Skin epidermis (tissue), 12 donors: ENCODE results near the gene ZPBP.
A peak's percentile ranks its signal among the peaks of the same experiment; 100 is the strongest.

Experiments used
- H3K27ac ChIP-seq, 21 experiments: fragments of 200-600 bp; sonication (generic) in 11 of 21; one replicate each; pipeline ENCODE4 v1.5.0; 2020; ENCODE audit warnings: mild to moderate bottlenecking in 3 of 21, inconsistent platforms in 2 of 21, moderate library complexity in 2 of 21
- H3K4me3 ChIP-seq, 7 experiments: fragments of 200-600 bp; sonication (generic) in 2 of 7; one replicate each; pipeline ENCODE4 v1.5.0; 2020; ENCODE audit warnings: inconsistent platforms in 2 of 7, mild to moderate bottlenecking in 2 of 7, moderate library complexity in 1 of 7

Gene ZPBP

GRCh38 chr7:50092579-50093491, at the start of gene ZPBP:
Gene ZPBP (minus strand): TSS chr7:50093246. CDS start chr7:50093194, 52 bp downstream.
- H3K27ac ChIP-seq: peak within 1 kb of the TSS in 1 of 21 experiments; percentile 55
- H3K4me3 ChIP-seq: peak within 1 kb of the TSS; percentile 28 to 51 (median 39)

GRCh38 chr7:50142425-50143017, 49.5 kb upstream of the ZPBP start:
- no peak overlapping the region for H3K27ac ChIP-seq
- H3K4me3 ChIP-seq: no peak overlapping the region

DNA sequence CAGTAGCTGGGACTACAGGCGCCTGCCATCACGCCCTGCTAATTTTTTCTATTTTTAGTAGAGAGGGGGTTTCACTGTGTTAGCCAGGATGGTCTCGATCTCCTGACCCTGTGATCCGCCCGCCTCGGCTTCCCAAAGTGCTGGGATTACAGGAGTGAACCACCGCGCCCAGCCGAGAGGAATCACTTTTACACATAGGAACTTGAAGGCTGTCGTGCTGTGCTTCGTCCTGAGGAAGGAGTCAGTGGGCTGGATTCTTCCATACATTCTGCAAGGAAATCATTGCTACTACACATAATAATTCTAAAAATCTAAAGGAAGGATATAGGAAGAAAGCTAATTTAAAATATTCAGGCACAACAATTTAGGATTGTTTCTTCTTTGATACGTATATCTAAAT, 48.8 kb upstream of the ZPBP start:
- no peak overlapping the region for H3K27ac ChIP-seq
- no peak overlapping the region for H3K4me3 ChIP-seq

GRCh38 chr7:50141131-50141530, 48.1 kb upstream of the ZPBP start:
- no peak overlapping the region for H3K27ac ChIP-seq
- no peak overlapping the region for H3K4me3 ChIP-seq

DNA sequence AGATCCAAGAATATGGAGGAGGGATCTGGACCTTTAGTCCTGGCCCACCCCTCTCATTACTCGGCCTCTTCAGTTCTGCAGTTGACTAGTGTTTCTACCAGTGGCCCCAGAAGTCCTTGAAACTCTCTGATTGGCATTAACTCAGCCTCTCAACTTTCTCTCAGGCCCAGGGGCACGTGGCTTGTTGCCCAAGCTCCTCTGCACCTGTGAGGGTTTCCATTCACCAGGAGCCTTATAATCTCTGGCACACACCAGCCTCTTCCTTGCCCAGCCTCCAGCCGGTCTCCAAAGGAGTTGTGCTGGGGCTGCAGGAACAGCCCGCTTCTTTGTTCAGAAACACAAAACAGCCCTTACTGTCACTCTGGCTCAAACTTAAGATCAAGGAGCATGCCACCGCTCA, 47.6 kb upstream of the ZPBP start:
- Histone ChIP-seq H3K4me3 (no peak overlapping the region), H3K27ac (no peak overlapping the region)

DNA sequence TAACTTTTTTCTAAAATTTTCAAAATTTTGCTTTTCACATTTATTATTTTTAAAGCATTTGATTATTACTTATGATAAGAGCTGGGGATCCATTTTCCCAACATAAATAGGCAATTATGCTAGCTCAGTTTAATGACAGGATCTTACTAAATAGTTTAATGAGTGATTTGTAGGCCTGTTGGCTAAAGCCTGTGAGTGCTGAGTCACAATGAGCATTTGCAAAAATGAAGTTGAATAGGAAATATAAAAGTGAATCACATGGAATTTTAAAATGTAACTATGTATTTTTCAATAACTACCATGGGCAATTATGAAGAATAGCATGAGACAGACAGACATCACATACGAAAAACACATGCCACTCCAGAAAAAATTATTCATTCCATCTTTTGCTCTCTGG, 45.1 kb upstream of the ZPBP start:
- Histone ChIP-seq H3K27ac (no peak overlapping the region), H3K4me3 (no peak overlapping the region)

DNA sequence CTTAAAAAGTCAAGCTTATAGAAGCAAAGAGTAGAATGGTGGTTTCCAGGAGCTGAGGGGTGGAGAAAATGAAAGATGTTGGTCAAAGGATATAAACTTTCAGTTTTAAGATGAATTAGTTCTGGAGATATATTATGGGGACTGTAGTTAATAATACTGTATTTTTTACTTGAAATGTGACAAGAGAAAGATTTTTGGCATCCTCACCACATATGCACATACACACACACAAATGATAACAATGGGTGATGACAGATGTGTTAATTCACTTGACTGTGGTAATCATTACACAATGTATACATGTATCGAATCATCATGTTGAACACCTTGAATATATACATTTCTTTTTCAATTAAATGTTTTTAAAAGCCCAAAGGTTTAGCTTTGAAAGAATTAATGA, 32.7 kb upstream of the ZPBP start:
- Histone ChIP-seq H3K27ac (no peak overlapping the region), H3K4me3 (no peak overlapping the region)

DNA sequence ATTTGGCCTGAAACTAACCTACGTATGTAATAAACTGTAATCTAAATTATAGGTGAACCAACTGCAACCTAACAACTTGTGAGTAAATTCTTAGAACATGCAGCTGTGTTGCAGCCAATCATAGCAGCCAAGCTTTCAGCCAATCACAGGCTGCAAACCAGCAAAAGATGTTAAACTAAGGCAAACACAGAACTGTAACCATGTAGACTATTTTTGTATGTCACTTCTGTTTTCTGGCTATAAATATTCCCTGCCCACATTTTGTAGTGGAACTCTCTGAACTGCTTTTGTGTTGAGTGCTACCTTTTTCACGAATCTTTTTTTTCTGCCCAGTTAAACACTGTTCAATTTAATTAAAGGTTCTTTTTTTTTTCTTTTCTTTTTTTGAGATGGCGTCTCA, 28.2 kb upstream of the ZPBP start:
- Histone ChIP-seq H3K27ac (no peak overlapping the region), H3K4me3 (no peak overlapping the region)

GRCh38 chr7:50119815-50120637, 27.0 kb upstream of the ZPBP start:
- H3K27ac ChIP-seq: no peak overlapping the region
- H3K4me3 ChIP-seq: no peak overlapping the region

GRCh38 chr7:50112250-50112649, 19.2 kb upstream of the ZPBP start:
- H3K27ac ChIP-seq: no peak overlapping the region
- H3K4me3 ChIP-seq: no peak overlapping the region

DNA sequence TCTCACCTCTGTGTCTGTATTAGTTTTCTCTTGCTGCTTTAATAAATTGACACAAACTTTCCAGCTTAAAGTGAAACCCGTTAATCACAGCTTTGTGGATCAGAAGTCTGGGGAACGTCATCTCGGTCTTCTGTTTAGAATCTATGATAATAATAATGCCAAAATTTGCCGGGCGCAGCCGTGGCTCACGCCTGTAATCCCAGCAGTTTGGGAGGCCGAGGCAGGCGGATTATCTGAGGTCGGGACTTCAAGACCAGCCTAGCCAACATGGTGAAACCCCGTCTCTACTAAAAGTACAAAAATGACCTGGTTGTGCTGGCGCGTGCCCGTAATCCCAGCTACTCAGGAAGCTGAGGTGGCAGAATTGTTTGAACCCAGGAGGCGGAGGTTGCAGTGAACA, 8.8 kb upstream of the ZPBP start:
- no peak overlapping the region for H3K27ac ChIP-seq
- no peak overlapping the region for H3K4me3 ChIP-seq

- no peak overlapping the region for H3K27ac ChIP-seq
- no peak overlapping the region for H3K4me3 ChIP-seq
These were observed 2.6 kb upstream of the ZPBP start for GRCh38 chr7:50095634-50096033.

- H3K27ac ChIP-seq: no peak overlapping the region
- no peak overlapping the region for H3K4me3 ChIP-seq
These were observed 4.5 kb downstream of the ZPBP start for GRCh38 chr7:50088463-50089129.

DNA sequence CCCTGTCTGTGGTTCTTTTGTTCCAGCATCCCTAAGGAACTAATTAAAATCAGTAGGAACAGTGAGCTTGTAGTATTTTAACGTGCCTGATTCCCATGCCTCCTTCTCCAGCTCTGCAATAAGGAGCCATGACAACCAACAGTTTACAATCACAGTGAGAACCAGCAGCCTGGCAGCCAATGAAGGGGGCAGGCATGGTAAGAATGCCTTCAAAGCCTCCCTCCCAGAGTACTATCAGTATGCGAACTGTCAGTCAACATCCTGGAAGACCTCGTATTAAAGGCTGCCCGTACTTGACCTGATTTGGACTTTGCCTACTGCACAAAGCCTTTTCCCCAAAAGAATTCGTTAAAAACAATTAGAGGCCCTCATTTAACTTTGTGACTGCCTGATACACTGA, 7.7 kb downstream of the ZPBP start:
- Histone ChIP-seq H3K4me3 (no peak overlapping the region), H3K27ac (no peak overlapping the region)

DNA sequence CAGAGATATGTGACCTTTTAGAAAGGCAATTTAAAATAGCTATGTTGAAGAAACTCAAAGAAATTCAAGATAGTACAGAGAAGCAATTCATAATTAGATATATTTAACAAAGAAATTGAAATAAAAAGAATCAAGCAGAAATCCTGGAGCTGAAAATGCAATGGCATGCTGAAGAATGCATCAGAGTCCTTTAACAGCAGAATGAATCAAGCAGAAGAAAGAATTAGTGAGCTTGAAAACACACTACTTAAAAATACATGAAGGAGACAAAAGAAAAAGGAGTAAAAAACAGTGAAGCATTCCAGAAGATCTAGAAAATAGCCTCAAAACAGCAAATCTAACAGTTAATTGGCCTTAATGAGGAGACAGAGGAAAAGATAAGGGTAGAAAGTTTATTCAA, 20.0 kb downstream of the ZPBP start:
- Histone ChIP-seq H3K27ac (no peak overlapping the region), H3K4me3 (no peak overlapping the region)

GRCh38 chr7:50069613-50070012, 23.4 kb downstream of the ZPBP start:
- Histone ChIP-seq H3K27ac (peak overlapping the region in 18 of 21 experiments; percentile 35 to 92 (median 62)), H3K4me3 (peak overlapping the region; percentile 14 to 42 (median 34))

DNA sequence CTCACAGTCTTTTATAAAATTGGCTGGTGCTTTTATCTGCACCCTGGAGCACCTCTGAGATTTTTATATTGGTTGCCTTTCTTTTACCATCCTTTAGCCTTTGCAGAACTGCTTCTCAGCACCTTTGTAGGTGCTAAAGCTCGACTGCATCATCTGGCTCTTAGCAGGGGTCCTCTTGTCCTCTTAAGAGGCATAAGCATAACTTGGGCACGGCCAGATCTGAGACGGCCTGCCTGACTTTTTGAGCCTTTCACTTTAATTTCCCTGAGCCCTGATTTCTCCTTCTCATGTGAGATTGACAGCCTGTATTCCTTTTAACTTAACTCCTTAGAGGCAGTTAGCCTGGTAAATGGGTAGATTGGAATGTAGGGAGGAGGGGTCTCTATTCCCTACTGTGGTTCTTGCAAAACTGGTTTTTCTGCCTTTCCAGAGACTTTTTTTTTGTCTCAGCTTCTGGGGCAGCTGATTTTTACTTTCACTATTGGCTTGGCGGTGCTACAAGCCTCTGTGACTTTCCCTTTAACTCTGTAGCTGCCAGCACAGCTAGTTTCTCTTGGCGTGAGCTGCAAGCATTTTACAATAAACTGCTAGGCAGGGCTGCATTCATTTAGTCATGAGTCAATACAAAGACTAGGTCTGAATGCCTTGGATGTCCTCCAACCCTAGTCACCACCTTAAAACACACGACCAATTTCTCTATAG, 24.0 kb downstream of the ZPBP start:
- peak overlapping the region in 18 of 21 experiments; percentile 19 to 92 (median 72) for H3K27ac ChIP-seq
- peak overlapping the region; percentile 14 to 42 (median 34) for H3K4me3 ChIP-seq

- peak overlapping the region in 11 of 21 experiments; percentile 19 to 92 (median 77) for H3K27ac ChIP-seq
- H3K4me3 ChIP-seq: peak overlapping the region in 1 of 7 experiments; percentile 14
These were observed 25.0 kb downstream of the ZPBP start for GRCh38 chr7:50068026-50068425.

DNA sequence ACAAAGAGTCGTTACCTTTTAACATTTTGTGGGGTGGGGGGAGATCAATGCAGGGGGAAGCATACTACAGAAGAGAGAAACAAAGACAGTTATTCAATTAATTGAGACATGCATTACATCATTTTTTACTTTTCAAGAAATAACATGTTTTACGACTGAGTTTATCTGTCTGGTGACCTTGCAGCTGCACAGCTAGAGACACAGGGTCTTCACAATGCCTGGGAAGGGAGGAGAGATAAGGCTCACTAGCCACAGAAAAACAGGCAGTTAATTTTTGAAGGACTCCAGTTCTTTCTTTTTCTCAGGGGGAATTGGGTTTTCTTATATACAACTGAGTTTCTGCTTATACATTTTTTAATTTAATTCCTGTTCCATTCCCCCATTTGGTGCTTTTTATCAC, 30.1 kb downstream of the ZPBP start:
- no peak overlapping the region for H3K4me3 ChIP-seq
- no peak overlapping the region for H3K27ac ChIP-seq
